Vagina (tissue), 2 donors: Measurements from ENCODE around the gene ADGRG7. TPM values are rescaled to one million over a fixed set of nuclear protein-coding genes. Genes with fewer than 3 reads are reported as not detected.

ENCODE experiments used
- DNase-seq, 2 donors: peaks; one replicate each; pipeline ENCODE4 v3.0.0-alpha.2; 2017; ENCODE audit errors: extremely low spot score in 2 of 2
- H3K27ac ChIP-seq: fragments of 200-600 bp; sonication (generic); one replicate; pipeline ENCODE4 v1.5.1; 2019
- H3K27me3 ChIP-seq: fragments of 200-600 bp; sonication (generic); one replicate; pipeline ENCODE4 v1.5.1; 2019
- H3K36me3 ChIP-seq, 2 donors: fragments of 200-600 bp; sonication (generic); one replicate each; pipeline ENCODE4 v1.5.1; 2017 to 2019
- H3K4me1 ChIP-seq: fragments of 200-600 bp; sonication (generic); one replicate; pipeline ENCODE4 v1.5.1; 2019
- H3K4me3 ChIP-seq, 2 donors: fragments of 200-600 bp; sonication (generic); 1 replicate in 1 of 2; 2 replicates in 1 of 2; pipeline ENCODE4 v1.5.1; 2016 to 2019
- H3K9me3 ChIP-seq: fragments of 200-600 bp; sonication (generic); one replicate; pipeline ENCODE4 v1.5.1; 2019
- CTCF ChIP-seq, 3 experiments: fragments of 450-650 bp in 2 of 3; fragments of 200-600 bp in 1 of 3; sonication (generic) in 1 of 3; IDR thresholded peaks; one replicate each; pipeline ENCODE4 v1.5.1; 2017 to 2019; ENCODE audit warnings: antibody characterized with exemption in 3 of 3, mild to moderate bottlenecking in 2 of 3, moderate library complexity in 2 of 3
- POLR2A ChIP-seq, 2 donors: fragments of 450-650 bp; IDR thresholded peaks; one replicate each; pipeline ENCODE4 v1.6.1; 2017; ENCODE audit warnings: antibody characterized with exemption in 2 of 2, mild to moderate bottlenecking in 2 of 2, moderate library complexity in 2 of 2
- POLR2AphosphoS5 ChIP-seq, 2 donors: sonication (generic); formaldehyde crosslinking; IDR thresholded peaks; one replicate each; pipeline ENCODE4 v1.9.0; 2017; ENCODE audit warnings: antibody characterized with exemption in 2 of 2, mild to moderate bottlenecking in 2 of 2, low read depth in 1 of 2; ENCODE audit not compliant: insufficient read depth in 1 of 2
- intact Hi-C: fragments of 100-400 bp; cut with DNase I; formaldehyde crosslinking; loops from one replicate; pipeline ENCODE4 v1.15.1; 2023
- total RNA-seq: library from RNA; depleted of rRNA; stranded (reverse); fragments of >200 nt; gene quantifications from one replicate; pipeline ENCODE4 v1.2.3, GENCODE V29; 2016

ADGRG7 gene
- total RNA-seq, 1 donor from 2014 or later, result not detected

GRCh38 chr3:100586832-100587231 is 22.6 kb upstream of the ADGRG7 start:
- no peaks in the 10 kb centered on the region for H3K36me3 ChIP-seq
- H3K9me3 ChIP-seq, result no peaks in the 10 kb centered on the region
- H3K4me3 ChIP-seq, result no peak overlapping the region
- H3K27me3 ChIP-seq, result no peaks in the 10 kb centered on the region
- TF ChIP-seq CTCF (IDR thresholded peaks at IDR 0.05) (no peak), POLR2AphosphoS5 (IDR thresholded peaks at IDR 0.05; ENCODE audit: insufficient read depth in 1 of 2, low read depth in 1 of 2) (no peak), POLR2A (IDR thresholded peaks at IDR 0.05) (no peak)
- intact Hi-C loops, result loop anchor here (5.0 to 10.0 kb wide), 2 partner anchors 125 to 752 kb away; no protein-coding TSS in a partner anchor
- no peak overlapping the region for H3K27ac ChIP-seq
- no peaks in the 10 kb centered on the region for H3K4me1 ChIP-seq
- no peak for DNase-seq

GRCh38 chr3:100588251-100588650 is 21.1 kb upstream of the ADGRG7 start:
- Histone ChIP-seq H3K27ac (no peak overlapping the region), H3K36me3 (no peaks in the 10 kb centered on the region), H3K4me3 (no peak overlapping the region), H3K9me3 (no peaks in the 10 kb centered on the region), H3K27me3 (no peaks in the 10 kb centered on the region), H3K4me1 (no peaks in the 10 kb centered on the region)
- intact Hi-C loops, result loop anchor here (5.0 to 10.0 kb wide), 2 partner anchors 126 to 753 kb away; no protein-coding TSS in a partner anchor
- no peak for DNase-seq
- no peak for TF ChIP-seq POLR2A (IDR thresholded peaks at IDR 0.05)
- no peak for TF ChIP-seq POLR2AphosphoS5 (IDR thresholded peaks at IDR 0.05; ENCODE audit: insufficient read depth in 1 of 2, low read depth in 1 of 2)
- TF ChIP-seq CTCF (IDR thresholded peaks at IDR 0.05), result no peak

- Histone ChIP-seq H3K27me3 (no peaks in the 10 kb centered on the region), H3K36me3 (no peaks in the 10 kb centered on the region), H3K4me1 (no peaks in the 10 kb centered on the region), H3K27ac (no peak overlapping the region), H3K9me3 (no peaks in the 10 kb centered on the region), H3K4me3 (no peak overlapping the region)
- intact Hi-C loops, result loop anchor here (5.0 to 10.0 kb wide), 2 partner anchors 275 to 607 kb away; no protein-coding TSS in a partner anchor
- no peak for DNase-seq
- no peak for TF ChIP-seq POLR2A (IDR thresholded peaks at IDR 0.05)
- peak in 1 of 2 donors; percentile 49 for TF ChIP-seq POLR2AphosphoS5 (IDR thresholded peaks at IDR 0.05; ENCODE audit: insufficient read depth in 1 of 2, low read depth in 1 of 2)
- peak; percentile 60 to 86 (median 86) for TF ChIP-seq CTCF (IDR thresholded peaks at IDR 0.05)
Observed at GRCh38 chr3:100590114-100590839, 19.1 kb upstream of the ADGRG7 start.

- Histone ChIP-seq H3K4me1 (no peaks in the 10 kb centered on the region), H3K9me3 (no peaks in the 10 kb centered on the region), H3K27me3 (no peaks in the 10 kb centered on the region), H3K27ac (no peak overlapping the region), H3K36me3 (no peaks in the 10 kb centered on the region), H3K4me3 (no peak overlapping the region)
- TF ChIP-seq POLR2AphosphoS5 (IDR thresholded peaks at IDR 0.05; ENCODE audit: insufficient read depth in 1 of 2, low read depth in 1 of 2) (no peak), POLR2A (IDR thresholded peaks at IDR 0.05) (no peak), CTCF (IDR thresholded peaks at IDR 0.05) (no peak)
- intact Hi-C loops, result loop anchor here (5.0 to 10.0 kb wide), 2 partner anchors 276 to 607 kb away; no protein-coding TSS in a partner anchor
- no peak for DNase-seq
Observed at GRCh38 chr3:100590840-100591147, 18.6 kb upstream of the ADGRG7 start.

GRCh38 chr3:100591411-100591810 is 18.0 kb upstream of the ADGRG7 start:
- no peak for DNase-seq
- H3K4me1 ChIP-seq, result no peaks in the 10 kb centered on the region
- H3K4me3 ChIP-seq, result no peak overlapping the region
- intact Hi-C loops, result loop anchor here (5.0 to 10.0 kb wide), 2 partner anchors 277 to 606 kb away; no protein-coding TSS in a partner anchor
- no peaks in the 10 kb centered on the region for H3K9me3 ChIP-seq
- H3K36me3 ChIP-seq, result no peaks in the 10 kb centered on the region
- TF ChIP-seq CTCF (IDR thresholded peaks at IDR 0.05) (no peak), POLR2AphosphoS5 (IDR thresholded peaks at IDR 0.05; ENCODE audit: insufficient read depth in 1 of 2, low read depth in 1 of 2) (no peak), POLR2A (IDR thresholded peaks at IDR 0.05) (no peak)
- no peak overlapping the region for H3K27ac ChIP-seq
- no peaks in the 10 kb centered on the region for H3K27me3 ChIP-seq
